Natural killer cell (primary cell): Measurements from ENCODE around the gene GXYLT1. TPM values are rescaled to one million over a fixed set of nuclear protein-coding genes. Genes with fewer than 3 reads are reported as not detected.
A peak's percentile ranks its signal among the peaks of the same experiment; 100 is the strongest.

ENCODE experiments used
- ATAC-seq, 3 donors: fragments of 150-1000 bp in 2 of 3; fragments of 200-7000 bp in 1 of 3; cut with Tn5 transposase; 1 replicate in 1 of 3; 2 replicates in 2 of 3; pipeline ENCODE4 v1.10.0; 2021; ENCODE audit warnings: mild to moderate bottlenecking in 2 of 3, moderate library complexity in 2 of 3
- DNase-seq, 2 donors: peaks; one replicate each; pipeline versions ENCODE4 v3.0.0 to v3.0.0-alpha.2; 2013 to 2021; ENCODE audit warnings: mixed read lengths in 1 of 2
- H3K27ac ChIP-seq: one replicate; pipeline ENCODE4 v1.5.1; 2013; ENCODE audit warnings: mild to moderate bottlenecking, low read length
- H3K27me3 ChIP-seq: one replicate; pipeline ENCODE4 v1.6.1; 2013; ENCODE audit warnings: low read length; ENCODE audit not compliant: control insufficient read depth, insufficient read depth
- H3K36me3 ChIP-seq: one replicate; pipeline ENCODE4 v1.6.1; 2013; ENCODE audit warnings: low read length; ENCODE audit not compliant: control insufficient read depth, insufficient read depth
- H3K4me1 ChIP-seq: one replicate; pipeline ENCODE4 v1.6.1; 2013; ENCODE audit warnings: low read length; ENCODE audit not compliant: control insufficient read depth, insufficient read depth
- H3K4me3 ChIP-seq: one replicate; pipeline ENCODE4 v1.5.1; 2013; ENCODE audit warnings: low read length
- H3K9me3 ChIP-seq: one replicate; pipeline ENCODE4 v1.6.1; 2013; ENCODE audit warnings: low read length; ENCODE audit not compliant: control insufficient read depth, insufficient read depth
- H3K27ac Mint-ChIP-seq, 2 donors: one replicate each; pipeline ENCODE4 v1.8.0; 2022; ENCODE audit warnings: mild to moderate bottlenecking in 2 of 2, mixed read lengths in 2 of 2, moderate library complexity in 1 of 2
- H3K27me3 Mint-ChIP-seq, 2 donors: one replicate each; pipeline ENCODE4 v1.8.0; 2022; ENCODE audit warnings: low read depth in 2 of 2, mixed read lengths in 2 of 2
- H3K36me3 Mint-ChIP-seq: one replicate; pipeline ENCODE4 v1.8.0; 2022; ENCODE audit warnings: mixed read lengths
- H3K4me1 Mint-ChIP-seq, 2 donors: one replicate each; pipeline ENCODE4 v1.8.0; 2022; ENCODE audit warnings: mixed read lengths in 2 of 2
- H3K4me3 Mint-ChIP-seq: one replicate; pipeline ENCODE4 v1.8.0; 2022; ENCODE audit warnings: mild to moderate bottlenecking, moderate library complexity, mixed read lengths
- H3K9me3 Mint-ChIP-seq, 2 donors: one replicate each; pipeline ENCODE4 v1.8.0; 2022; ENCODE audit warnings: mixed read lengths in 2 of 2
- WGBS: methylation state at CpG from one replicate; pipeline ENCODE4 v1.1.7; 2013; ENCODE audit warnings: missing lambda C conversion rate; ENCODE audit not compliant: insufficient coverage; 5-methylcytosine and 5-hydroxymethylcytosine counted together
- intact Hi-C: fragments of 100-400 bp; cut with micrococcal nuclease; formaldehyde crosslinking; loops from one replicate; pipeline ENCODE4 v1.14.2; 2022
- total RNA-seq, 4 donors: library from RNA; stranded (reverse); fragments of 120-200 nt in 1 of 4; gene quantifications; one replicate each; pipeline versions ENCODE4 v1.2.3 to v1.2.4, GENCODE V29; 2013 to 2022
- TF ChIP-seq, protein P1 (sequence below): fragments of 200-600 bp; IDR thresholded peaks from one replicate; pipeline ENCODE4 v1.8.0; 2022; ENCODE audit warnings: antibody characterized with exemption

GXYLT1 gene
- total RNA-seq, 3 donors from 2014 or later (not counting 1 experiment from before 2014, with no cell fraction given) = 12.3 to 13.0 (median 12.7) TPM

DNA sequence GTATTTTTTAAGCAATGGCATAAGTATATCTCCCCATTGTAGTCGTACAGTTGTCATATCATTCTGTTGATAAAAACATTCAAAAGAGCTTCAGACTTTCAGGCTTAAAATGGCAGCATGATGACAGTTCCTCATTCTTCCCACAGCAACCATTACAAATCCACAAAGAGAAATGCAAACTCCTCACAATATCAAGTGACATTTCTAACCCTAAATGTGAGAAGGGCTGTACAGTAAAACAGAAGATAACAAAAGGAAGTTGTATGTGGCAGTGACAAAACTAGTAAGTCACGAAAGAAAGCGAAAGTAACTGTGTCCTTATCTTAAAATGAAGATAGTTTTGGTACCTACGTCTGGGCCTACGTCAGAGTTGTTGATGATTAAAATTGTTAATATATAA is 46.7 kb downstream of the GXYLT1 start:
- peak overlapping the region; percentile 95 to 98 for H3K27ac Mint-ChIP-seq
- H3K27ac ChIP-seq = peak overlapping the region; percentile 96
- H3K36me3 ChIP-seq = peaks cover 2% of the 10 kb centered on the region
- H3K9me3 ChIP-seq = no peaks in the 10 kb centered on the region
- DNase-seq = peak in 1 of 2 donors; percentile 79
- intact Hi-C loops = loop anchor here (2.0 to 10.0 kb wide), 3 partner anchors 47 to 227 kb away; partner anchors contain the start of genes GXYLT1, PPHLN1, YAF2 and ZCRB1
- WGBS = 3% methylated on average over 5 of the region's 5 CpGs
- peak; percentile 71 to 88 (median 77) for ATAC-seq
- H3K36me3 Mint-ChIP-seq = no peaks in the 10 kb centered on the region
- H3K4me3 Mint-ChIP-seq = peak overlapping the region; percentile 92
- no peaks in the 10 kb centered on the region for H3K27me3 Mint-ChIP-seq
- H3K4me1 ChIP-seq = peaks cover 7% of the 10 kb centered on the region
- peak overlapping the region; percentile 42 for H3K4me3 ChIP-seq
- no peaks in the 10 kb centered on the region for H3K9me3 Mint-ChIP-seq
- no peaks in the 10 kb centered on the region for H3K27me3 ChIP-seq
- H3K4me1 Mint-ChIP-seq = peaks cover 42 to 43% of the 10 kb centered on the region in 2 donors
- TF ChIP-seq, protein P1, sequence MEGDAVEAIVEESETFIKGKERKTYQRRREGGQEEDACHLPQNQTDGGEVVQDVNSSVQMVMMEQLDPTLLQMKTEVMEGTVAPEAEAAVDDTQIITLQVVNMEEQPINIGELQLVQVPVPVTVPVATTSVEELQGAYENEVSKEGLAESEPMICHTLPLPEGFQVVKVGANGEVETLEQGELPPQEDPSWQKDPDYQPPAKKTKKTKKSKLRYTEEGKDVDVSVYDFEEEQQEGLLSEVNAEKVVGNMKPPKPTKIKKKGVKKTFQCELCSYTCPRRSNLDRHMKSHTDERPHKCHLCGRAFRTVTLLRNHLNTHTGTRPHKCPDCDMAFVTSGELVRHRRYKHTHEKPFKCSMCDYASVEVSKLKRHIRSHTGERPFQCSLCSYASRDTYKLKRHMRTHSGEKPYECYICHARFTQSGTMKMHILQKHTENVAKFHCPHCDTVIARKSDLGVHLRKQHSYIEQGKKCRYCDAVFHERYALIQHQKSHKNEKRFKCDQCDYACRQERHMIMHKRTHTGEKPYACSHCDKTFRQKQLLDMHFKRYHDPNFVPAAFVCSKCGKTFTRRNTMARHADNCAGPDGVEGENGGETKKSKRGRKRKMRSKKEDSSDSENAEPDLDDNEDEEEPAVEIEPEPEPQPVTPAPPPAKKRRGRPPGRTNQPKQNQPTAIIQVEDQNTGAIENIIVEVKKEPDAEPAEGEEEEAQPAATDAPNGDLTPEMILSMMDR = no peak

DNA sequence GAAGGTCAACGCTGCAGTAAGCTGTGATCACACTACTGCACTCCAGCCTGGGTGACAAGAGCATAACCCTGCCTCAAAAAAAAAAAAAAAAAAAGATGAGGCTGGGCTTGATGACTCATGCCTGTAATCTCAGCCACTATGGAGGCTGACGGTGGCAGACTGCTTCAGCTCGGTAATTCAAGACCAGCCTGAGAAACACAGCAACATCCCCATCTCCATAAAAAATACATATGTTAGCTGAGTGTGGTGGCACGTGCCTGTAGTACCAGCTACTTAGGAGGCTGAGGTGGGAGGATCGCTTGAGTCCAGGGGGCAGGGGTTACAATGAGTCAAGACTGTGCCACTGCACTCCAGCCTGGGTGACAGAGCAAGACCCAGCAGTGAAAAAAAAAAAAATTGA is 50.4 kb downstream of the GXYLT1 start:
- peaks cover 9% of the 10 kb centered on the region for H3K36me3 ChIP-seq
- ATAC-seq (peak; percentile 87 to 88 (median 88)), DNase-seq (peak; percentile 39 to 61)
- TF ChIP-seq, protein P1 = no peak
- Mint-ChIP-seq H3K36me3 (no peaks in the 10 kb centered on the region), H3K4me3 (peak overlapping the region; percentile 49), H3K27me3 (no peaks in the 10 kb centered on the region), H3K4me1 (peaks cover 46 to 50% of the 10 kb centered on the region in 2 donors), H3K9me3 (no peaks in the 10 kb centered on the region), H3K27ac (peak overlapping the region; percentile 67 to 84)
- H3K4me1 ChIP-seq = peaks cover 7% of the 10 kb centered on the region
- intact Hi-C loops = loop anchor here (10.0 kb wide), 1 partner anchor 231 kb away; the partner anchor contains the start of genes PPHLN1 and ZCRB1
- H3K27me3 ChIP-seq = no peaks in the 10 kb centered on the region
- no peaks in the 10 kb centered on the region for H3K9me3 ChIP-seq
- H3K4me3 ChIP-seq = no peak overlapping the region
- WGBS = 66% methylated on average over 3 of the region's 5 CpGs
- H3K27ac ChIP-seq = no peak overlapping the region

DNA sequence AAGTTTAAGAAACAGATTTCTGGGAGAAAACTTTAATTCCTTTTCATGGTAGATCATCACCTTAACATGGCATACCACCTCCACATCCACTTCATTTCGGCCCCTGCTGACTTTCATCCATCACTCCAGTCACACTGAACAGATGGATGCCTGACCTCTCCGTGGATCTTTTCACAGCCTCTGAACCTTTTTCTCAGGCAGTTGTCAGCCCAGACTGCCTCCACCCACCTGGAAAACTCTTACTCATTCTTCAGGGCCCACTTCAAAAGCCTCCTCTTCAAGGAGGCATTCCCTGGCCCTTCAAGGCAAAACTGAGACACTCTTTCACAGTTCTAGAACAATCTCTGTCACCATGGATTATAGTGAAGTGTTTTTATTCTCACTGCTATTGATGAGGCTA is 52.9 kb downstream of the GXYLT1 start:
- H3K27ac Mint-ChIP-seq = peak overlapping the region in 1 of 2 donors; percentile 17
- no peaks in the 10 kb centered on the region for H3K9me3 Mint-ChIP-seq
- H3K36me3 Mint-ChIP-seq = no peaks in the 10 kb centered on the region
- peaks cover 7% of the 10 kb centered on the region for H3K4me1 ChIP-seq
- ATAC-seq (no peak), DNase-seq (no peak)
- TF ChIP-seq, protein P1 = no peak
- H3K27me3 Mint-ChIP-seq = no peaks in the 10 kb centered on the region
- intact Hi-C loops = loop anchor here (10.0 kb wide), 1 partner anchor 233 kb away; the partner anchor contains the start of genes PPHLN1 and ZCRB1
- no peak overlapping the region for H3K4me3 ChIP-seq
- no peak overlapping the region for H3K27ac ChIP-seq
- H3K36me3 ChIP-seq = peaks cover 10% of the 10 kb centered on the region
- 97% methylated on average over 2 of the region's 2 CpGs for WGBS
- H3K27me3 ChIP-seq = no peaks in the 10 kb centered on the region
- H3K4me1 Mint-ChIP-seq = peaks cover 24 to 26% of the 10 kb centered on the region in 2 donors
- no peaks in the 10 kb centered on the region for H3K9me3 ChIP-seq
- H3K4me3 Mint-ChIP-seq = no peak overlapping the region

DNA sequence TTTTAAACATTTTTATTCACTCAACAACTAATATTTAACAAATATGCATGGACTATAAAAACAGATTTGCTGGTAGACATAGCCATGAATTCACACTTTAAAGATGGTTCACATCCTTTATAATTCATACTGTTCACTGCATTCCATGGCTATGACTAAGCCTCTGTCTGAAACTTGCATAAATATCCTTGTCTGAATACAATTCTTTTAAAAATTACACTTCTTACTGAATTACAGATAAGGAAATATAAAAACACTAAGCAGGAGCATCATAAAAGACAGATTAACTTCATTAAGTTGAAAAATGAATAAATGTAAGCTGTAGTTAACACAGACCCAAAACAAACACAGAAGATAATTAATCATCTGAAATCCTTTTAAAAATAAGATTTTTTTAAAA is 53.8 kb downstream of the GXYLT1 start:
- Histone ChIP-seq H3K36me3 (peaks cover 14% of the 10 kb centered on the region), H3K4me1 (peaks cover 7% of the 10 kb centered on the region), H3K4me3 (no peak overlapping the region), H3K27ac (no peak overlapping the region), H3K9me3 (no peaks in the 10 kb centered on the region), H3K27me3 (no peaks in the 10 kb centered on the region)
- Mint-ChIP-seq H3K27ac (no peak overlapping the region), H3K4me1 (peaks cover 18 to 20% of the 10 kb centered on the region in 2 donors), H3K27me3 (no peaks in the 10 kb centered on the region), H3K36me3 (no peaks in the 10 kb centered on the region), H3K4me3 (no peak overlapping the region), H3K9me3 (no peaks in the 10 kb centered on the region)
- intact Hi-C loops = loop anchor here (10.0 kb wide), 1 partner anchor 234 kb away; the partner anchor contains the start of genes PPHLN1 and ZCRB1
- no peak for DNase-seq
- ATAC-seq = no peak
- TF ChIP-seq, protein P1 = no peak
